MM.1S (cell line): ENCODE results near the gene PSMD12.

Experiments
- DNase-seq: peaks from one replicate; pipeline ENCODE4 v3.0.0-alpha.2; 2015
- H2AFZ ChIP-seq: fragments of 300-600 bp; sonication (generic); 2 replicates; pipeline ENCODE4 v1.6.0; 2016; ENCODE audit warnings: antibody characterized with exemption, low read length
- H3F3A ChIP-seq: fragments of 300-600 bp; sonication (generic); 2 replicates; pipeline ENCODE4 v1.6.1; 2016; ENCODE audit warnings: mild to moderate bottlenecking, antibody characterized with exemption, low read length, moderate library complexity, mixed read lengths; ENCODE audit not compliant: insufficient read depth
- H3K27ac ChIP-seq: fragments of 300-600 bp; sonication (generic); 2 replicates; pipeline ENCODE4 v1.5.1; 2016; ENCODE audit warnings: mild to moderate bottlenecking, low read length
- H3K27me3 ChIP-seq: fragments of 300-600 bp; sonication (generic); replicated peaks from 2 replicates; pipeline ENCODE4 v1.6.0; 2016; ENCODE audit warnings: low read length; ENCODE audit not compliant: insufficient read depth
- H3K36me3 ChIP-seq: fragments of 300-600 bp; sonication (generic); replicated peaks from 2 replicates; pipeline ENCODE4 v1.6.1; 2016; ENCODE audit warnings: mild to moderate bottlenecking, low read length, mixed read lengths; ENCODE audit not compliant: insufficient read depth
- H3K4me1 ChIP-seq: fragments of 300-600 bp; sonication (generic); 2 replicates; pipeline ENCODE4 v1.6.1; 2016; ENCODE audit warnings: low read length, mixed read lengths
- H3K4me2 ChIP-seq: fragments of 300-600 bp; sonication (generic); 2 replicates; pipeline ENCODE4 v1.6.0; 2016; ENCODE audit warnings: low read depth, low read length
- H3K4me3 ChIP-seq: fragments of 300-600 bp; sonication (generic); 2 replicates; pipeline ENCODE4 v1.5.1; 2016; ENCODE audit warnings: low read length, mixed read lengths
- H3K79me2 ChIP-seq: fragments of 300-600 bp; sonication (generic); 2 replicates; pipeline ENCODE4 v1.6.1; 2016; ENCODE audit warnings: mixed run types, low read length, mixed read lengths
- H3K9ac ChIP-seq: fragments of 300-600 bp; sonication (generic); 2 replicates; pipeline ENCODE4 v1.6.1; 2016; ENCODE audit warnings: low read length, mixed read lengths
- H3K9me2 ChIP-seq: fragments of 300-600 bp; sonication (generic); replicated peaks from 2 replicates; pipeline ENCODE4 v1.6.1; 2016; ENCODE audit warnings: mild to moderate bottlenecking, low read length, mixed read lengths; ENCODE audit not compliant: insufficient read depth
- H3K9me3 ChIP-seq: fragments of 300-600 bp; sonication (generic); replicated peaks from 2 replicates; pipeline ENCODE4 v1.6.1; 2016; ENCODE audit warnings: mild to moderate bottlenecking, low read length, mixed read lengths; ENCODE audit not compliant: insufficient read depth
- H4K20me1 ChIP-seq: fragments of 300-600 bp; sonication (generic); 2 replicates; pipeline ENCODE4 v1.6.1; 2016; ENCODE audit warnings: mild to moderate bottlenecking, low read length, moderate library complexity, mixed read lengths; ENCODE audit not compliant: insufficient read depth
- EZH2 ChIP-seq: fragments of 300-600 bp; sonication (generic); optimal IDR thresholded peaks from 2 replicates; pipeline ENCODE3; 2017; ENCODE audit warnings: low read depth, mild to moderate bottlenecking, antibody characterized with exemption, low read length, mixed read lengths
- EZH2phosphoT487 ChIP-seq: fragments of 300-600 bp; sonication (generic); IDR thresholded peaks from 2 replicates; pipeline ENCODE4 v1.6.1; 2018; ENCODE audit warnings: antibody characterized with exemption, low read length
- TF ChIP-seq, protein P1 (sequence below): fragments of 300-600 bp; sonication (generic); IDR thresholded peaks from 2 replicates; pipeline ENCODE4 v1.5.1; 2016; ENCODE audit warnings: antibody characterized with exemption, low read length, mixed read lengths

Gene PSMD12

DNA sequence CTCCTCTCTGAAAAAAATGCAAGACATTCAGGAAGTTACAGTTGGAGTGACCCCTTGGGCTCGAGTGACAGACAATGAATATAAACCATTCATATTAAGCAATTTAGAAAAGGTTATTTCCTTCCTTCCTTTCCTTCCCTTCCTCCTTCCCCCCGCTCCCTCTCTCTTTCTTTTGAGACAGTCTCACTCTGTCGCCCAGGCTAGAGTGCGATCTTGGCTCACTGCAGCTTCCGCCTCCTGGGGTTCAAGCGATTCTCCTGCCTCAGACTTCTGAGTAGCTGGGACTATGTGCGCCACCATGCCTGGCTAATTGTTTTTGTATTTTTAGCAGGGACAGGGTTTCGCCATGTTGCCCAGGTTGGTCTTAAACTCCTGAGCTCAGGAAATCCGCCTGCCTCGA is 13.2 kb downstream of the PSMD12 start:
- H4K20me1 ChIP-seq, result no peaks in the 10 kb centered on the region
- TF ChIP-seq EZH2phosphoT487, result no peak
- no peak for TF ChIP-seq EZH2
- TF ChIP-seq, protein P1, sequence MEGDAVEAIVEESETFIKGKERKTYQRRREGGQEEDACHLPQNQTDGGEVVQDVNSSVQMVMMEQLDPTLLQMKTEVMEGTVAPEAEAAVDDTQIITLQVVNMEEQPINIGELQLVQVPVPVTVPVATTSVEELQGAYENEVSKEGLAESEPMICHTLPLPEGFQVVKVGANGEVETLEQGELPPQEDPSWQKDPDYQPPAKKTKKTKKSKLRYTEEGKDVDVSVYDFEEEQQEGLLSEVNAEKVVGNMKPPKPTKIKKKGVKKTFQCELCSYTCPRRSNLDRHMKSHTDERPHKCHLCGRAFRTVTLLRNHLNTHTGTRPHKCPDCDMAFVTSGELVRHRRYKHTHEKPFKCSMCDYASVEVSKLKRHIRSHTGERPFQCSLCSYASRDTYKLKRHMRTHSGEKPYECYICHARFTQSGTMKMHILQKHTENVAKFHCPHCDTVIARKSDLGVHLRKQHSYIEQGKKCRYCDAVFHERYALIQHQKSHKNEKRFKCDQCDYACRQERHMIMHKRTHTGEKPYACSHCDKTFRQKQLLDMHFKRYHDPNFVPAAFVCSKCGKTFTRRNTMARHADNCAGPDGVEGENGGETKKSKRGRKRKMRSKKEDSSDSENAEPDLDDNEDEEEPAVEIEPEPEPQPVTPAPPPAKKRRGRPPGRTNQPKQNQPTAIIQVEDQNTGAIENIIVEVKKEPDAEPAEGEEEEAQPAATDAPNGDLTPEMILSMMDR, result no peak
- no peak overlapping the region for H3K4me2 ChIP-seq
- H3F3A ChIP-seq, result no peaks in the 10 kb centered on the region
- no peak overlapping the region for H2AFZ ChIP-seq
- no peaks in the 10 kb centered on the region for H3K4me1 ChIP-seq
- H3K36me3 ChIP-seq, result no peaks in the 10 kb centered on the region; the same call in 1 of the 2 replicates
- no peak overlapping the region for H3K9ac ChIP-seq
- DNase-seq, result no peak
- peaks cover 67% of the 10 kb centered on the region for H3K79me2 ChIP-seq
- H3K4me3 ChIP-seq, result no peak overlapping the region
- no peaks in the 10 kb centered on the region for H3K9me2 ChIP-seq
- H3K27me3 ChIP-seq, result no peaks in the 10 kb centered on the region
- no peak overlapping the region for H3K27ac ChIP-seq
- H3K9me3 ChIP-seq, result no peaks in the 10 kb centered on the region

DNA sequence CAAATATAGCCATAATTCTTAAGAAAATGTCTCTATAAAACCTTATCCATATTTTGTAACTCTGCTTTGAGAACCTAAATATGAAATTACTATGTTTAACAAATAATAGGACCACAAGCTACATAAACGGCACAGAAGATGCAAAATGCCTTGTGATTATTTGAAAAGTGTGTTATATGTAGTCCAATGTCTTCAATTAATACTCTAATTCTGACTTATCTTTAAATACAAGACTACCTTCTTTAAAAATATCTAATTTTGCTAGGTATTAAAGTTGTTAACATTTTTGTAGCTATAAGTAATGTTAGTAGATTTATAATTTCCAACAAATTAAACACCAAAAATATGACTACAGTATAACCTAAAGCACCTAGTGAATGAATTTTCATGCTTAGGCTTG is 17.0 kb downstream of the PSMD12 start:
- Histone ChIP-seq H3K27me3 (no peaks in the 10 kb centered on the region), H2AFZ (no peak overlapping the region), H3K4me2 (no peak overlapping the region), H3K4me3 (no peak overlapping the region), H3K27ac (no peak overlapping the region), H3K4me1 (no peaks in the 10 kb centered on the region), H4K20me1 (no peaks in the 10 kb centered on the region), H3K9me2 (no peaks in the 10 kb centered on the region), H3K9me3 (no peaks in the 10 kb centered on the region), H3K9ac (no peak overlapping the region), H3K79me2 (peaks cover 33% of the 10 kb centered on the region), H3K36me3 (peaks cover 8% of the 10 kb centered on the region; the same call in 1 of the 2 replicates), H3F3A (no peaks in the 10 kb centered on the region)
- TF ChIP-seq EZH2, result no peak
- TF ChIP-seq EZH2phosphoT487, result no peak
- TF ChIP-seq, protein P1, result no peak
- no peak for DNase-seq

DNA sequence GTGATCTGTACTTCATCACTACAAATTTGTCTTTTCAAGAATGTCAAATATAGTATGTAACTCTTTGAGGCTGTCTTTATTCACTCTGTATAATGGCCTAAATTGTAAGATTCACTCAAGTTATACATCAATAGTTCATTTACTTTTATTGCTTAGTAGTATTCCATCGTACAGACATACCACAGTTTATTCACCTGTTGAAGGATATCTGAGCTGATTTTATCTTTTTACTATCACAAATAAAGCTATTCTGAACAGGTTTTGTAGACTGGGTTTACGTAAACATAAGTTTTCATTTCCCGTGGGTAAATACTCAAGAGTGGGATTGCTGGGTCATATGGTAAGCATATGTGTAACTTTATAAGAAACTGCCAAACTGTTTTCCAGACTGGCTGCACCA is 18.6 kb downstream of the PSMD12 start:
- no peaks in the 10 kb centered on the region for H3K9me3 ChIP-seq
- no peak overlapping the region for H3K27ac ChIP-seq
- DNase-seq, result no peak
- no peak overlapping the region for H3K4me2 ChIP-seq
- no peak overlapping the region for H3K9ac ChIP-seq
- no peaks in the 10 kb centered on the region for H3F3A ChIP-seq
- TF ChIP-seq, protein P1, result no peak
- no peaks in the 10 kb centered on the region for H3K4me1 ChIP-seq
- H4K20me1 ChIP-seq, result no peaks in the 10 kb centered on the region
- peaks cover 17% of the 10 kb centered on the region for H3K79me2 ChIP-seq
- H3K27me3 ChIP-seq, result no peaks in the 10 kb centered on the region
- H3K9me2 ChIP-seq, result no peaks in the 10 kb centered on the region
- H2AFZ ChIP-seq, result no peak overlapping the region
- H3K36me3 ChIP-seq, result peaks cover 12% of the 10 kb centered on the region; the same call in 1 of the 2 replicates
- H3K4me3 ChIP-seq, result no peak overlapping the region
